GM11168 (cell line): ENCODE results near the gene HM13.
"Not testable (repeated sequence)": the region's sequence is repeated elsewhere in the genome, so short reads cannot be mapped to it uniquely, and the experiment has no call there.

Source experiments
- in situ Hi-C: fragments of 300-500 bp; cut with MboI; formaldehyde crosslinking; loops from one replicate; pipeline ENCODE4 v1.12.0; 2022; ENCODE audit warnings: low sequenced_read_pairs; ENCODE audit not compliant: unreplicated experiment

Gene HM13

GRCh38 chr20:31564284-31564683 lies 50.0 kb downstream of the HM13 start:
- in situ Hi-C loops = loop anchor here (5.0 kb wide), 1 partner anchor 48 kb away; no protein-coding TSS in a partner anchor

- in situ Hi-C loops = no loop called here
Observed at GRCh38 chr20:31565699-31566318, 51.6 kb downstream of the HM13 start.

GRCh38 chr20:31566319-31566657 lies 52.0 kb downstream of the HM13 start:
- in situ Hi-C loops = no loop called here

- in situ Hi-C loops = no loop called here
Observed at GRCh38 chr20:31566658-31567379, 52.6 kb downstream of the HM13 start.

GRCh38 chr20:31567380-31567720 lies 53.1 kb downstream of the HM13 start:
- in situ Hi-C loops = no loop called here

GRCh38 chr20:31568041-31568731 lies 53.9 kb downstream of the HM13 start:
- in situ Hi-C loops = no loop called here

GRCh38 chr20:31568773-31569162 lies 54.5 kb downstream of the HM13 start:
- in situ Hi-C loops = no loop called here

- in situ Hi-C loops = no loop called here
Observed at GRCh38 chr20:31569163-31570020, 55.1 kb downstream of the HM13 start.

GRCh38 chr20:31570021-31570463 lies 55.8 kb downstream of the HM13 start:
- in situ Hi-C loops = no loop called here

GRCh38 chr20:31570735-31571617 lies 56.7 kb downstream of the HM13 start:
- in situ Hi-C loops = no loop called here

GRCh38 chr20:31572042-31572700 lies 57.9 kb downstream of the HM13 start:
- in situ Hi-C loops = no loop called here

GRCh38 chr20:31572701-31573554 lies 58.7 kb downstream of the HM13 start:
- in situ Hi-C loops = no loop called here

GRCh38 chr20:31573555-31574321 lies 59.5 kb downstream of the HM13 start:
- in situ Hi-C loops = no loop called here

GRCh38 chr20:31574986-31575385 lies 60.7 kb downstream of the HM13 start:
- in situ Hi-C loops = not testable (repeated sequence)

- in situ Hi-C loops = no loop called here
Observed at GRCh38 chr20:31576751-31577150, 62.5 kb downstream of the HM13 start.

- in situ Hi-C loops = no loop called here
Observed at GRCh38 chr20:31577194-31577593, 63.0 kb downstream of the HM13 start.

GRCh38 chr20:31578448-31579138 lies 64.4 kb downstream of the HM13 start:
- in situ Hi-C loops = no loop called here
